Aorta (tissue), 5 donors: ENCODE data around the gene PTPRG. TPM values are rescaled to one million over a fixed set of nuclear protein-coding genes. Genes with fewer than 3 reads are reported as not detected.
A peak's percentile ranks its signal among the peaks of the same experiment; 100 is the strongest.

Experiments
- ATAC-seq: fragments of 200-7000 bp; cut with Tn5 transposase; one replicate; pipeline ENCODE4 v1.9.1; 2022; ENCODE audit warnings: moderate library complexity; ENCODE audit not compliant: low FRiP score
- DNase-seq, 2 donors: peaks; one replicate each; pipeline ENCODE4 v3.0.0-alpha.2; 2020
- H3K27ac ChIP-seq, 2 donors: one replicate each; pipeline ENCODE4 v1.5.1; 2013; ENCODE audit warnings: low read length in 2 of 2, mild to moderate bottlenecking in 2 of 2, moderate library complexity in 2 of 2, control low read depth in 1 of 2, inconsistent platforms in 1 of 2, low read depth in 1 of 2
- H3K27me3 ChIP-seq, 2 donors: one replicate each; pipeline ENCODE4 v1.6.1; 2013; ENCODE audit warnings: control low read depth in 1 of 2, low read length in 1 of 2, mild to moderate bottlenecking in 1 of 2, moderate library complexity in 1 of 2; ENCODE audit not compliant: insufficient read depth in 2 of 2, control insufficient read depth in 1 of 2
- H3K36me3 ChIP-seq, 2 donors: one replicate each; pipeline ENCODE4 v1.6.1; 2013; ENCODE audit warnings: control low read depth in 1 of 2, low read length in 1 of 2, mild to moderate bottlenecking in 1 of 2; ENCODE audit not compliant: insufficient read depth in 2 of 2, control insufficient read depth in 1 of 2
- H3K4me1 ChIP-seq, 2 donors: one replicate each; pipeline ENCODE4 v1.6.1; 2013; ENCODE audit warnings: low read length in 2 of 2, control low read depth in 1 of 2, mild to moderate bottlenecking in 1 of 2, moderate library complexity in 1 of 2; ENCODE audit not compliant: insufficient read depth in 2 of 2, control insufficient read depth in 1 of 2
- H3K4me3 ChIP-seq, 2 donors: one replicate each; pipeline ENCODE4 v1.5.1; 2013; ENCODE audit warnings: low read length in 2 of 2, control low read depth in 1 of 2, mild to moderate bottlenecking in 1 of 2
- H3K9me3 ChIP-seq: one replicate; pipeline ENCODE4 v1.6.1; 2013; ENCODE audit warnings: mild to moderate bottlenecking, low read length; ENCODE audit not compliant: control insufficient read depth
- WGBS, 2 donors: extraction: QIAGEN DNeasy Blood & Tissue Kit; methylation state at CpG; one replicate each; pipeline ENCODE4 v1.1.7; 2013; 5-methylcytosine and 5-hydroxymethylcytosine counted together
- intact Hi-C, 2 donors: fragments of 100-400 bp; cut with DNase I; formaldehyde crosslinking; loops; one replicate each; pipeline versions ENCODE4 v1.14.2 to v1.15.0; 2022
- polyA plus RNA-seq, 2 donors: library from polyadenylated mRNA; stranded (reverse); fragments of 200-250 nt; gene quantifications; one replicate each; pipeline ENCODE4 v1.2.3, GENCODE V29; 2013
- total RNA-seq, 2 donors: library from RNA; stranded (reverse); fragmentation: NEBNext Ultra II Directional; extraction: Animal tissue kit (Norgen Biotek cat#: 25700); gene quantifications; one replicate each; pipeline ENCODE4 v1.2.1, GENCODE V29; 2021
- donor health status: healthy with polysubstance abuse.
- donor health status: Bipolar disorder and iron deficiency.
- donor health status: DM: no; HTN: no; CAD: no.
- donor health status: DM: no; HTN: no; CAD: no.
- donor health status: DM: yes; HTN: yes; CAD: no.

Gene PTPRG
- total and polyA plus RNA-seq, 4 donors: 5.3 to 150 (median 52.4) TPM

DNA sequence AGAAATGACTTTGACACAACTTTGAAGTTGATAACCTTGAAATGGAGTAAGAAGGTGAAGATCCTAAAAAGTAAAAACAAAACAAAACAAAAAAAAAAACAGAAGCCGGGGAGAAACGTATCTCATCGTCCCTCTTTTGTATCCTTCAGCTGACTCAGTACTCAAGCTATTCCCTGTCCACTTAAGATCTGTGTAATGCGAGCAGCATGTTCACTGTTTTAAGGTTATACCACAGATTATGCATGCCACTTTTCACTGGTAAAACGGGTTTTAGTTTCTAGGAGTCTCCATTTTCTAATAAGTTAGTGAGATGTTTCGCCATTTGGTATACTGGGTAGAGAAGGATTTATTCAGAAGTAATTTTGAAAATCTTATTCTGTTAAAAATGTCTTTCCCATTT, 487.7 kb downstream of the PTPRG start:
- WGBS, 2 donors: 84 to 85% methylated on average over 6 of the region's 6 CpGs
- no peak overlapping the region for H3K4me3 ChIP-seq
- no peaks in the 10 kb centered on the region for H3K9me3 ChIP-seq
- no peaks in the 10 kb centered on the region for H3K4me1 ChIP-seq
- H3K36me3 ChIP-seq: no peaks in the 10 kb centered on the region
- no peak overlapping the region for H3K27ac ChIP-seq
- no peaks in the 10 kb centered on the region for H3K27me3 ChIP-seq
- ATAC-seq: no peak
- DNase-seq: no peak
- intact Hi-C loops: no loop called here

DNA sequence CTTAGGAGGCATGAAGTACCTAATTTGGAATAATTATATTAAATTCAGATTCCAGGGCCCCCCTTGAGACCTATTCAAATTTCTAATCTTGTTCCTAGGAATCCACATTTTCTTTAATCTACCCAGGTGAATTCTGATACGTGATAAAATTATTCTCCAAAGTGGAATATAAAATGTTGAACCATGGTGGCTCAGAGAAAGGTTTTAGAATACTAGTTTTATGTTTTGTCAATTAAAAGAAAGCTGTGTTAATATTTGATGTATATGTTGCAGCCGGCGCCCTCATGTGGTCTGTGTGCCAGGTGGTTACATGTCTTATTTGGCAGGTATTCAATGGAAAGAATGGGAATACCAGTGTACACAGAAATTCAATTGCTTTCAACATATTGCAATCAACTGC, 490.1 kb downstream of the PTPRG start:
- Histone ChIP-seq H3K4me3 (no peak overlapping the region), H3K36me3 (no peaks in the 10 kb centered on the region), H3K9me3 (no peaks in the 10 kb centered on the region), H3K27me3 (no peaks in the 10 kb centered on the region), H3K27ac (no peak overlapping the region), H3K4me1 (peaks cover 0 to under 1% of the 10 kb centered on the region in 2 donors)
- 78 to 81% methylated on average over 3 of the region's 3 CpGs for WGBS, 2 donors
- DNase-seq (no peak), ATAC-seq (no peak)
- intact Hi-C loops: no loop called here

DNA sequence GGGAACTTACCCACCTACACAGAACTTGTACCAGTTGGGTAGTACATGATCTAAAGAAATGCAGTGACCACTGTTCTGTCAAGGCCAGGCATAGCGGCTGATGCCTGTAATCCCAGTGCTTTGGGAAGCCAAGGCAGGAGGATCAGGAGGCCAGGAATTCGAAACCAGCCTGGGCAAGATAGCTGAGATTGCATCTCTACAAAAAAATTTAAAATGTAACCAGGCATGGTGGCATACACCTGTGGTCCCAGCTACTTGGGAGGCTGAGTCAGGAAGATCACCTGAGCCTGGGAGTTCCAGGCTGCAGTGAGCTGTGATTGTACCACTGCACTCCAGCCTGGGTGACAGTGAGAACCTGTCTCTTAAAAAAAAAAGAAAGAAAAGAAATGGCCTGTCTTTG, 491.0 kb downstream of the PTPRG start:
- no peak overlapping the region for H3K4me3 ChIP-seq
- intact Hi-C loops: no loop called here
- H3K4me1 ChIP-seq: peaks cover 0 to 8% of the 10 kb centered on the region in 2 donors
- WGBS, 2 donors: 95 to 97% methylated on average over 2 of the region's 2 CpGs
- DNase-seq (no peak), ATAC-seq (no peak)
- H3K9me3 ChIP-seq: no peaks in the 10 kb centered on the region
- no peaks in the 10 kb centered on the region for H3K36me3 ChIP-seq
- H3K27ac ChIP-seq: no peak overlapping the region
- no peaks in the 10 kb centered on the region for H3K27me3 ChIP-seq

DNA sequence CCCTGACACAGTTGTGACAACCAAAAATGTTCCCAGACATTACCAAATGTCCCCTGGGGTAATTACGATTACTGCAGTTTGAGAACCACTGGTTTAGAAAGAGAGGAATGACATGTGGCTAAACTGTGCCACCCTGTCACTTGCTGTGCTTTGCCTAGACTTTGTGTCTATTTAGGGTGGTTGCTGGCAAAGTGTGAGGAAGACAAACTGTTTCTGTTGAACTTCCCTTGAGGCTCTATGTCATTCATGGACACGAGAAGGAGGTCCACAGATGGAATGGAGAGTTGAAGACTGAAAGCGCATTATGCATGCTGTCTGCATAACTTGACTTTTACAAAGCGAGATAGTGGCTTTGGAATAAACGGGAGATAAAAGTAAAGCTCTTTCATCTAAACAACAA, 495.3 kb downstream of the PTPRG start:
- peak; percentile 47 for ATAC-seq
- no peaks in the 10 kb centered on the region for H3K36me3 ChIP-seq
- H3K4me3 ChIP-seq: no peak overlapping the region
- DNase-seq: no peak
- no peaks in the 10 kb centered on the region for H3K27me3 ChIP-seq
- intact Hi-C loops: no loop called here
- no peaks in the 10 kb centered on the region for H3K9me3 ChIP-seq
- peaks cover 11 to 14% of the 10 kb centered on the region in 2 donors for H3K4me1 ChIP-seq
- WGBS, 2 donors: 27 to 40% methylated on average over 5 of the region's 5 CpGs
- H3K27ac ChIP-seq: peak overlapping the region; percentile 74 to 90

DNA sequence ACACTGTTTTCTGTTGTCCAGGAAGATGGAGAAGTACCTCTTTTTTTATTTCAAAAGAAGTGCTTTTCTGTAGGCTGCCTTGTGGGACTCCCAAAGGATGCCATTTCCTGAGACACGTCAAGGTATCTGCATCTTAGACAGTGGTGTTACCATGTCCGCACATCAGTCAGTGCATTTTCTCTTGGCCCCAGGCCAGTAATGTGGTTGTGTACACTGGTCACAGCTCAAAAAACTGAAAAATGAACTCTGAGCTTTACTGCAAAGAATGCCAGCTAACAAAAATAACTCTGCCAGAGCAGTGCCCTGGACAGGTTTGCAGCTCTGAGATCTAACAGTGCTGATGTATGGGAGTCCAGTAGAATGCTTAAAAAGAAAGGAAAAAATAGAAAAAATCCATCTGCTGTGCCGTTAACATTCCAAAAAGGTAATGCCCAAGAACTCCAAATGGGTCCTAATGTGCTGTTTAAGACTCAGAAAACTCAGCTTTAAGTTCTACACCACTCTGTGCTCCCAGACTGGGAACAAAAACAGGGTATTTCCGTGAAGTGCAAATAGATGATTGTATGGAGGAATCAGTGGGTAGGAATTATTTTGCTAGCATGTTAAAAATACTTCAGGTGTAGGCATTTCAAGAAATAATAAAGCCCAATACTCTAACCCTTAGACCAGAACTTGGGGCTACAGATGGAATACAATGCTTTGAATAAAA, 496.1 kb downstream of the PTPRG start:
- Histone ChIP-seq H3K4me3 (no peak overlapping the region), H3K9me3 (no peaks in the 10 kb centered on the region), H3K27ac (peak overlapping the region; percentile 36 to 90), H3K27me3 (no peaks in the 10 kb centered on the region), H3K4me1 (peaks cover 11 to 14% of the 10 kb centered on the region in 2 donors), H3K36me3 (no peaks in the 10 kb centered on the region)
- intact Hi-C loops: no loop called here
- ATAC-seq: peak; percentile 69
- DNase-seq: no peak
- WGBS, 2 donors: 5 to 7% methylated on average over 4 of the region's 4 CpGs

DNA sequence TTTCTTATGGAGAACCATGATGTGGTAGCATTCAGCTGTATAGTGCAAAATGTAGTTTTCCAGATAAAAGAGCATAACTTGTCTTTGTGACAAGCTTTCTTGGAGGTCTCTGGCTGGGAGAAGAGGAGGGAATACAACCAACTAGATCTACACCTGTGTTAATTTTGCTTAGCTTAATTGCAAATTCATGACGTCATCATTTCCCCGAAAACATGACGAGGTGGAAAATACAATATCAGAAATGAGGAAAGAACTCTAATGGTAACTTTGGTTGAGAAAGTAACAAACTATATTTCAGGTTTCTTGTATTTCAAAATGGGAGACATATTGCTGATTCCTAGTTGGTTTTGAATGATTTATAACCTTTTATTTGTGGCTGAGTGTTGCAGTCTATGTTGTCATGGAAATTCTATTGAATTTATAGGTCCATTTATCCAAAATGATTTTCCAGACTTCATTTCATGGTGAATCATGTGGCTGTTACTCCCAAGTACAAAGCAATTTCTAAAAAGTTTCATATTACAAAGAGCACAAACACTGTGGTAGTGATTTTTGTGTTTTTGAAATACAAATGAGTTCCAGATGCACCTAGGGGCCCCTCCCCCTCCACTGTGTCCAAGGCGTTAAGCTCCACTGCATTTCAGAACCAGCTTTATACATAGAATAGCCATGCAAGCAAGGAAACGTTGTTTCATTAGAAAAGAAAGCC, 504.8 kb downstream of the PTPRG start:
- WGBS, 2 donors: 81 to 91% methylated on average over 5 of the region's 5 CpGs
- ATAC-seq (no peak), DNase-seq (no peak)
- Histone ChIP-seq H3K36me3 (no peaks in the 10 kb centered on the region), H3K9me3 (no peaks in the 10 kb centered on the region), H3K27me3 (no peaks in the 10 kb centered on the region), H3K27ac (no peak overlapping the region), H3K4me3 (no peak overlapping the region), H3K4me1 (peaks cover 0 to 7% of the 10 kb centered on the region in 2 donors)
- intact Hi-C loops: no loop called here

DNA sequence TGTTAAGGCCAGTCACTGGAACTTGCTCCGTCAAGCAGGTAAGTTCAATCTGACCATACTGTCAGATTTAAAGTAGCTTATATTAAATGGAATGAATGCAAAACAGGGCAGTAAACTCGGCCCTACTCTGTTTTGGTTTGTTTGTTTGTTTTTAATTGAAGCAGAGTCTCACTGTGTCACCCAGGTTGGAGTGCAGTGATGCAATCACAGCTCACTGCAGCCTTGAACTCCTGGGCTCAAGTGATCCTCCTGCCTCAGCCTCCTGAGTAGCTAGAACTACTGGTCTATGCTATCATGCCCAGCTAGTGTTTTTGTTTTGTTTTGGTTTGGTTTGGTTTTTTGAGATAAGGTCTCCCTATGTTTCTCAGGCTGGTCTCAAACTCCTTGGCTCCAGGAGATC, 507.0 kb downstream of the PTPRG start:
- WGBS, 2 donors: 78 to 86% methylated on average over 2 of the region's 2 CpGs
- Histone ChIP-seq H3K36me3 (no peaks in the 10 kb centered on the region), H3K9me3 (no peaks in the 10 kb centered on the region), H3K4me3 (no peak overlapping the region), H3K27ac (no peak overlapping the region), H3K4me1 (peaks cover 0 to 7% of the 10 kb centered on the region in 2 donors), H3K27me3 (no peaks in the 10 kb centered on the region)
- ATAC-seq: no peak
- intact Hi-C loops: no loop called here
- DNase-seq: no peak

DNA sequence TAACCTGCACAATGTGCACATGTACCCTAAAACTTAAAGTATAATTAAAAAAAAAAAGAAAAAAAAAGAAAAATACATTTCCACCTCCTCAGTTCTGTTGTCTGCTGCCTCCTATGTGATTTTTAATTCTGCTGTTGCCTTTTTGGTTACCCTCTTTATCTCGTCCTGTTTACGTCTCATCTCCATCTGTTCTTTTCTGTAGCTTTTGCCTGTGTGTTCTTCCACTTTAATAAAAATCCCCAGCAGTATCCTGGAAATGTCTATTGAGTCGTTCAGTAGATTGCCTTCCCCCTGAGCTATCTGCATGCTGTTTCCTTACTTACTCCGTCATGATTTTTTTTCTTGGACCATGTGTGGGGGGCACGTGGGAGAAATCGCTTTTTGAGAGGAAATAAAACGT, 509.5 kb downstream of the PTPRG start:
- no peak for DNase-seq
- Histone ChIP-seq H3K27ac (no peak overlapping the region), H3K9me3 (no peaks in the 10 kb centered on the region), H3K4me1 (peaks cover 0 to 7% of the 10 kb centered on the region in 2 donors), H3K4me3 (no peak overlapping the region), H3K27me3 (no peaks in the 10 kb centered on the region), H3K36me3 (no peaks in the 10 kb centered on the region)
- intact Hi-C loops: no loop called here
- WGBS, 2 donors: 66 to 74% methylated on average over 7 of the region's 7 CpGs
- no peak for ATAC-seq

DNA sequence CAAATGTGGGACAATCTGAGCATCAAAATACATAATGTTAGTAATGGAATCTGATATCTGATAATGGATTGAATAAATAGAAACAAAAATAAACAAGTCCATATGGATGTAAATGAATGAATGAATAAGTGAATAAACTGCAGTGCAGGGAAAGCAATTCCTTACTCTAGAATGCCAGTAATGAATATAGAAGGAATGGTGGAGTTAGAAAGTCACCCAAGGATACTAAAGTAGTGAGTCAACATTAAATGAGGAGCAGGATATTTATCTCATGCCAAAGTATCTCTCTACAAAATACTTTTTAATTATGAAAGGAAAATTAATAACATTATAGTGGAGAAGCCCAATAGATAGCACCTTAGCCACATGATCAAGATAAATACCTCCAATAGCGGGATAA, 511.7 kb downstream of the PTPRG start:
- no peak overlapping the region for H3K27ac ChIP-seq
- ATAC-seq (no peak), DNase-seq (no peak)
- H3K9me3 ChIP-seq: no peaks in the 10 kb centered on the region
- 95 to 97% methylated on average over 1 of the region's 1 CpG for WGBS, 2 donors
- intact Hi-C loops: no loop called here
- no peaks in the 10 kb centered on the region for H3K36me3 ChIP-seq
- H3K27me3 ChIP-seq: no peaks in the 10 kb centered on the region
- peaks cover 0 to 7% of the 10 kb centered on the region in 2 donors for H3K4me1 ChIP-seq
- no peak overlapping the region for H3K4me3 ChIP-seq
